Epithelial cell of esophagus (primary cell): ENCODE results near the gene MED13L.

Experiments
- DNase-seq: peaks from one replicate; pipeline ENCODE4 v3.0.0; 2010; ENCODE audit warnings: low read depth
- H3K4me3 ChIP-seq: 2 replicates; pipeline ENCODE4 v1.5.1; 2011; ENCODE audit warnings: mild to moderate bottlenecking, low read length, control low read depth
- TF ChIP-seq, protein P1 (sequence below): IDR thresholded peaks from 2 replicates; pipeline ENCODE4 v1.5.1; 2011; ENCODE audit warnings: low read depth, mild to moderate bottlenecking, low read length, control low read depth, inconsistent platforms; ENCODE audit not compliant: insufficient read depth; ENCODE audit errors: missing control alignments

The MED13L gene

DNA sequence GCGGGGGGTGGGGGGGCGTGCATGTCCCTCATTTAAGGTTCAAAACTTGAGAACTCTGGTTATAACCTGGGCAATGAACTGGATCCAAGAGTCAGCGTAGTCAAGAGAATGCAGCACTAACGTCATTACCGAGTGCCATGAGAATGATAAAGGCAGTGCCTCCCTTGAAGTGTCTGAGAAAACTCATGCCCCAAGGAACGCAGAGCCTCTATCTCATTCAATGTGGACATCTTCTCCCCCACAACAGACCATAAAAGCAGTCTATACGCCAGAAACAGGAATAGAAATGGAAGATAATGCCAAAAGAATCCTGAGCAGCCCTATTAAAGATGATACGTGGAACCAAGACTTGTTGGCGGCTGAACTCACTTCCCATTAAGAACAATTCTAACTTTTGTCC is 208.6 kb downstream of the MED13L start:
- no peak overlapping the region for H3K4me3 ChIP-seq
- TF ChIP-seq, protein P1, sequence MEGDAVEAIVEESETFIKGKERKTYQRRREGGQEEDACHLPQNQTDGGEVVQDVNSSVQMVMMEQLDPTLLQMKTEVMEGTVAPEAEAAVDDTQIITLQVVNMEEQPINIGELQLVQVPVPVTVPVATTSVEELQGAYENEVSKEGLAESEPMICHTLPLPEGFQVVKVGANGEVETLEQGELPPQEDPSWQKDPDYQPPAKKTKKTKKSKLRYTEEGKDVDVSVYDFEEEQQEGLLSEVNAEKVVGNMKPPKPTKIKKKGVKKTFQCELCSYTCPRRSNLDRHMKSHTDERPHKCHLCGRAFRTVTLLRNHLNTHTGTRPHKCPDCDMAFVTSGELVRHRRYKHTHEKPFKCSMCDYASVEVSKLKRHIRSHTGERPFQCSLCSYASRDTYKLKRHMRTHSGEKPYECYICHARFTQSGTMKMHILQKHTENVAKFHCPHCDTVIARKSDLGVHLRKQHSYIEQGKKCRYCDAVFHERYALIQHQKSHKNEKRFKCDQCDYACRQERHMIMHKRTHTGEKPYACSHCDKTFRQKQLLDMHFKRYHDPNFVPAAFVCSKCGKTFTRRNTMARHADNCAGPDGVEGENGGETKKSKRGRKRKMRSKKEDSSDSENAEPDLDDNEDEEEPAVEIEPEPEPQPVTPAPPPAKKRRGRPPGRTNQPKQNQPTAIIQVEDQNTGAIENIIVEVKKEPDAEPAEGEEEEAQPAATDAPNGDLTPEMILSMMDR, result no peak
- no peak for DNase-seq

DNA sequence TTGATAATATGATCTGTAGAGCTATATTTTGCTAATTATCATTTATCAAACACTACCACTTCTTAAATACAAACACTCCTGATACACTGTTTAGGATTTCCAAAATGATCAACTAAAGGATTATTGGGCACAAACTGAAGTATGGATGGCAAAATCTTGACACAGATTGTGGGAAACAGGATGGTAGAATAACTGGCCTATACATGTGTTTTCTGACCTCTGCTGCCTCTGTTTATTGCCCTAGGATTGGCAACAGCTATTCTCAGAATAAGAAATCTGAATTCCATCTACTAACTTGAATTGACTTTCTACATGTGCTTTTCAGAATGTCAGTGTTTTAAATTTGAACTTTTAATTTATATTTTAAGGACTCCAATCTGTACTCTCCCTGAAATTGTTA is 209.1 kb downstream of the MED13L start:
- TF ChIP-seq, protein P1, result no peak
- no peak overlapping the region for H3K4me3 ChIP-seq
- no peak for DNase-seq

DNA sequence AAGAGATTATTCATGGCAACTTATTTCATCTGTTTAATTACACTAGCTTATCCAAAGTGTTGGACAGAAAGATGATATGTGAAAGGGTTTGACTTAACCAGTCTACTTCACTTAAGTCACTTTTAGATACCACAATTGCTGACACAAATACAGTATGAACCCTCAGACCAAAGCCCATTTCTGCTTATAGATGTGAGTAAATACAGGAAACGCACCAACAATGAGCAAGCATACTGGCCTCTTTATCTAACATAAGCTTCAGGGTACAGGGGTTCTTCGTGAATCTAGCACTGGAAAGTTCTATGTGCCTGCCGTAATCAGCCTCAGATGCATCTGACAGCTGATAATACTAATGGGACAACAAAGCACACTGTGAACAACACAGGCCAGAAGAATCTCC is 209.6 kb downstream of the MED13L start:
- no peak overlapping the region for H3K4me3 ChIP-seq
- TF ChIP-seq, protein P1, result no peak
- DNase-seq, result no peak

DNA sequence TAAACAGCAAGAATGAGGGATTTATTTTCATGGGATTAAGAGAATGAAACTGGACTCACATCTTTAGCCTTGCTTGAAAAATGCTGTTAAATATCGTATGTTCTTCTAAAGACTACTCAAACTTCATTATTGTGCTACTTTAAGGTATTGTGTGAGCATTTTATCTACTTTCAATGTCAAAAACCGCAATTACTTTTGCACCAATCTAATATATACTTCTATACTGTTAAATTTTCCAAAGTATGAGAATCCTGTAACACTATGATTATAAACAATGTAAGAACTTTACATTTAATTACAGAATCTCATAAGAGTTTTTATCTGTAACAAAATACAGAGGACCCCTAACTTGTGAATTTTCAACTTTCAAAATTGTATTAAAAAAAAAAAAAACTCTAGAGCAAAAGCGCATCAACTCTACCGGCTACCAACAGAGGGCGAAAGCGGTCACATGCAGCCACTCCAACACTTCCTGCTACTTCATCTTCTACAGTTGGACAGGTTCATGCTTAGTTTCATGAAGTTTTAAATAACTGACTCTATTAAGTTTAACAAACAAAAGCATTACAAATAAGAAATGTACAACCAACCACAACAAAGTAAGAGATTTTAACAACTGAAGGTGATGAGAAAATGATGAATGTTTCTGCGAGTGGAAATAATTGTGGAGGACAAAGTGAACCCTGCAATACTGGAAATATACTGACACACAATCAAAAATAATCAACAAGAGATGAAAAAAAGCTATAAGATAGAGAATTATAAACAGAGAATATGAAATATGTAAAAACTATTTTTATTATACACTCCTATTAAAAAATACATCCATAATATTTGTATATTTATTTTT is 210.9 kb downstream of the MED13L start:
- peak; percentile 65 for DNase-seq
- H3K4me3 ChIP-seq, result no peak overlapping the region
- TF ChIP-seq, protein P1, result peak; percentile 92

DNA sequence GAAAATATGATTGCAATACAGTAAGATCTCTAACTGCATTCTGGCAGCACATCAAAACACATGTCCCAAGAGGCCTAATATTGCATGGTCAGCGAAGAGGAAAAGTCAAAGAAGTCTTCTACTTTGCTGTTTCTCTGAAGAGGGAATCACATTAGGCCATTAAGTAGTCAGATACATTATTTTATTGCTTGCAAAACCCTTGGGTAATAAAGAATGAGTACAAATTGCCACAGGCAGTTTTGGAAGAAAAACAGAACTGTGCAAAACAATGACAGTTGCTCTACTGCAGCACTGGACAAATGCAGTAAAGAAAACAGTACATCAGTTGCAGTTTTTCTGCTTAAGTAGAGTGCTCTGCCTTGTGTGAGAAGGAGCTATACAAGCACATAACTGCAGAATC is 211.9 kb downstream of the MED13L start:
- TF ChIP-seq, protein P1, result no peak
- no peak for DNase-seq
- H3K4me3 ChIP-seq, result no peak overlapping the region

DNA sequence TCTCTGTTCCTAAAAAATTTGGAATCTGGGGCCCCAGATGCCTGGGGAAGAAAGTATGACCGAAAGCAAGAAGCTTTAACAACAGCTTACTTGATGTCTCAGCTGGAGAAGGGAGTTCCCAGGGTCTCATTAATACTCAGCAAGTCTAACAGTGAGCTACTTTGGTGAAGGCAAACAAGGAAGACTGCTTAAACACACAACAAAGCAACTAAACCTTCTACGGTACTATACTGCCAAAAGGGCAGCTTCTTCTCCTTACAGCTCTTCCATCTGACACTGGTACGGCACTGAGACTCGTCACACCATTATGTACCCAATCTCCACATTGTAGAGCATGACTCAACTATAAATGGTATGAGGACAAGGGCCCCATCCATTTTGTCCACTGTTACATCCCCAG is 213.0 kb downstream of the MED13L start:
- no peak for DNase-seq
- TF ChIP-seq, protein P1, result no peak
- H3K4me3 ChIP-seq, result no peak overlapping the region

DNA sequence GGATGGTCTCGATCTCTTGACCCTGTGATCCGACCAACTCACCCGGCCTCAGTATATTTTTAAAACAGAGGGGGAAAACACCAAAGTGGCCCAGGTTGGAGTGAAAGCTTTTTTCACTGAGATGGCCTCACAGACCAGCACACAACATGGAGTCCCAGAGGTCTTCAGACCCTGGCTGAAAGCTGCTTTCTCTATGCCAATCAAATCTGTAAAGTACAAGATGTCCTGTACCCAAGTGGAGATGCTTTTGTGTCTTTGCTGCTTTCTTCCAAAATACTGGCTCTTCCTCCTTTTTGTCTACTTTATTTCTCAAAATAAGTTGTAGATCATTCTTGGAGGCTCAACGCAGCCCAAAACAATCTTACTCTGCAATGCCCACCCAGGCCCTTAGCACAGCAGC is 214.8 kb downstream of the MED13L start:
- TF ChIP-seq, protein P1, result no peak
- no peak overlapping the region for H3K4me3 ChIP-seq

More for the DNA sequence above, 214.8 kb downstream of the MED13L start:
- DNase-seq, result no peak
